HG03457 (cell line): Measurements from ENCODE around the gene OR6S1.

Experiments used
- ATAC-seq: cut with Tn5 transposase; IDR thresholded peaks from one replicate; pipeline ENCODE4 v1.9.1; 2021; ENCODE audit warnings: moderate number of reproducible peaks; ENCODE audit not compliant: unreplicated experiment

Gene OR6S1

GRCh38 chr14:20641591-20641990, at the start of gene OR6S1:
Gene OR6S1, minus strand, starts transcription at chr14:20641691. Its CDS starts 0 bp downstream, at chr14:20641691.
- no peak for ATAC-seq

GRCh38 chr14:20690848-20691640, 49.6 kb upstream of the OR6S1 start:
- no peak for ATAC-seq

- ATAC-seq = no peak
Measured at GRCh38 chr14:20688167-20688839, 46.8 kb upstream of the OR6S1 start, which contains the start of gene ANG. Gene ANG, plus strand, starts transcription at chr14:20688764. Its CDS starts 4,801 bp downstream, at chr14:20693565.

- no peak for ATAC-seq
Measured at GRCh38 chr14:20687362-20688166, 46.1 kb upstream of the OR6S1 start.

GRCh38 chr14:20686386-20687143, 45.1 kb upstream of the OR6S1 start:
- ATAC-seq = no peak

- no peak for ATAC-seq
Measured at GRCh38 chr14:20684662-20685456, 43.4 kb upstream of the OR6S1 start.

- no peak for ATAC-seq
Measured at GRCh38 chr14:20683891-20684661, 42.6 kb upstream of the OR6S1 start, which contains the start of gene RNASE4. Gene RNASE4, plus strand, starts transcription at chr14:20684560. Its CDS starts 14,812 bp downstream, at chr14:20699372.

- ATAC-seq = peak; percentile 21
Measured at GRCh38 chr14:20683125-20683890, 41.8 kb upstream of the OR6S1 start.

- ATAC-seq = peak; percentile 40
Measured at GRCh38 chr14:20682435-20683124, 41.1 kb upstream of the OR6S1 start.

GRCh38 chr14:20682127-20682434, 40.6 kb upstream of the OR6S1 start:
- no peak for ATAC-seq

GRCh38 chr14:20681348-20682126, 40.0 kb upstream of the OR6S1 start:
- ATAC-seq = no peak

- ATAC-seq = no peak
Measured at GRCh38 chr14:20680843-20681347, 39.4 kb upstream of the OR6S1 start.

- ATAC-seq = no peak
Measured at GRCh38 chr14:20680363-20680762, 38.9 kb upstream of the OR6S1 start.

GRCh38 chr14:20679907-20680306, 38.4 kb upstream of the OR6S1 start:
- no peak for ATAC-seq

- ATAC-seq = no peak
Measured at GRCh38 chr14:20676072-20676471, 34.6 kb upstream of the OR6S1 start.

- no peak for ATAC-seq
Measured at GRCh38 chr14:20675669-20676068, 34.2 kb upstream of the OR6S1 start.
